NCI-H2196 (cell line): ENCODE data around the gene SCN1A.
"Not testable (repeated sequence)": the region's sequence is repeated elsewhere in the genome, so short reads cannot be mapped to it uniquely, and the experiment has no call there.

Experiments
- DNase-seq: peaks from one replicate; lab custom pipeline; 2025; ENCODE audit not compliant: unreplicated experiment; lab: John Stamatoyannopoulos, UW

The SCN1A gene

DNA sequence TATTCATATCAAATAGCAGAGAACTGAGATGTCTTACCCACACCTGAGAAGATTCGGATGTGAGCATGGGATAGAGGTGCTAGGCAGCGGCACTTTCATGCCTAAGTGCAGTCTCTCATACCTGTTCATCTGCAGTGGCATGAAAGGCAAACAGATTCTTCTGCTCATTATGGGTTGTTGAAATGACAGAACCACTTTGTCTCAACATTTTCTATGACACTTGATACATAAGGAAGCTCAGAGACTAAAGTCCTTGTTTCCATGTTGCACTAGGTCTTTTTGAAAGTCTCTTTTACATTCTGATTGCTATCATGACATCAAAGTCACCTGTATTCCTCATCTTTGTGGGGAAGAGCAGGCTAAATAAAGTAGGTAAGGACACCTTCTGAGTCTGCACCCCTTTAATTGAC lies 8.0 kb upstream of the SCN1A start:
- DNase-seq = no peak

DNA sequence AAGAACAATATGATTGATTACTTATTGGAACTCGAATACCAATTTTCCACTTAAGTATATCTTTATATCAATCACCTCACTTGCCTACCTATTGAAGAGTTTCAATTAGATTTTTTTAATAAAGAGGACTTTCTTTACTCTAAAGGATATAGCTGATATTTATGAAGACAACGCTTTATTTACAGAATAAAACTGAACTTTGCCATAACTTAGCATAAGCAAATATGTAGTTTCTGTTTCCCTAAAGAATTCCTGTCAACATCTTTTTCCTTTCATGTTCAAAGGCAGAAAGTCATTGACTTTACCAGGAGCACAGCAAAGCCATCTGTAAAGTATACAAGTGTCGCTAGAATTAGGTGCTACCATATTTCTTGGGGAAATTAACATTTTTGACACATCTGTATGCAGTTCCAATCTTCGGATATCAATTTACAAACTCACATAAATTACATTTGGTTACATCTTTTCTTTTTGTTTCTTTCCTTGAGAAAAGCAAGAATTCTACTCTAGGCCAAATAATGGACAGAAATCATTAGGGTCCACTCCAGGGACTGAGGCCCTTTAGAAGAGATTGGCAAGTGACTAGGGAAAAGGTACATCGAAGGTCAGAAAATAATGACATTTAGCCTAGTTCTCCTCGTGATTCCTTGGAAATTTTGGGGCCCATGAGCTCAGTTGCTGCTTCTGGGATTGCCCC lies 7.5 kb upstream of the SCN1A start:
- DNase-seq = no peak

DNA sequence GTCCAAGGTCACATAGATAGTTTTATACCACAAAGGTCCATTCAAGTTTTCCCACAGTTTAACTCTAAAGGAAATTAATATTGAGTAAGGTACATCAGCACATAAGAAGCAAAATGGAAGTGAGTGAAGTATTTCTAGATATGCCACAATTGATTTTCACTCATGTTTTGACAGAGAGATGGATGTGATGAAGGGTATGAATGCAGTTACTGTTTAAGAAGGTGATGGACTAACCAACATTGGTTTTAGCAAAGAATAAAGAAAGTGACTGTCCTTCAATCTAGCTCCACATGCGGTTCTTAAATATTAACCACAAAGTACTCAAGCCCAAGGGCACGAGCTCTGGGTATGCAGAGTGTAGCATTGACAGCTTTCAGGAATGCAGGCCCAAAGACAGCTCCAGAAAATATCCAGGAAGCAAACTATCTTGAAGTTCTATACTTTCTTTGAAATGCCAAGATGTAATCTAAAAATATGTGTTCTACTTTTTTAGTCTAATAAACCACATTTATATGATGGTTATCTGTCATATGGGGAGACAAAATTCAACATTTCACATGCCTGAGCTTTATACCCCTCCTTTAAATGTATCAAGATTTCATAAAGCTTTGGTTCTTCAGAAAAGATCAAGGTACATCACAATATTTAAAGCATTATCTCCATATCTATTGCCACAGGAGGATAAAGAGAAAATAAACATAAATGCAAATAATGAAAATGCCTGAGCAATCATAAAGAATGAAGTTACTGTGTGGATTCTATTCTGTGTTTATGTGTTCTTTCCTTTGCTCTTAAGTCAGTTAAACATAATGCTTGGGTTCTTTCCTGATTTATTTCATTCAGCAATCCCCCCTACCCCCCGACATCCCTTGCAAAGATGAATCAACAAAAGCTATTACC lies 6.7 kb upstream of the SCN1A start:
- no peak for DNase-seq

DNA sequence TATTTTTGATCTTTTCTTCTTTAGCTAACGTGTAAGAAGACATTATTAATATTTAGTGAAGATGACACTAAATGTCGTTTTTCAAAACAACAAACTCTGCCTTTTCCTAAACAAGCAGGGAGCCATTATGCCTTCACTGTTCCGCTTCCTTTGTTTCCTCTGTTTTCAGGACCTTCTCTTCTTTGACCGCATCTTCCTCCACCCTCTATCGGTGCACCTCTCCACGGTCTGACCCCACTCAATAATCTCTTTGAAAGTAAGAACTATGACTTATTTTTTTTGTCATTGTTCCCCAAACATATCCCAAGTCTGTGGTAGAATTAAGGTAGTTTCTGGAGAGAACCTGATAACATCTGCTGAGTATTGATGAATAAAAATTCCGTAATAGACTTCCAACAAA lies 5.8 kb upstream of the SCN1A start:
- no peak for DNase-seq

DNA sequence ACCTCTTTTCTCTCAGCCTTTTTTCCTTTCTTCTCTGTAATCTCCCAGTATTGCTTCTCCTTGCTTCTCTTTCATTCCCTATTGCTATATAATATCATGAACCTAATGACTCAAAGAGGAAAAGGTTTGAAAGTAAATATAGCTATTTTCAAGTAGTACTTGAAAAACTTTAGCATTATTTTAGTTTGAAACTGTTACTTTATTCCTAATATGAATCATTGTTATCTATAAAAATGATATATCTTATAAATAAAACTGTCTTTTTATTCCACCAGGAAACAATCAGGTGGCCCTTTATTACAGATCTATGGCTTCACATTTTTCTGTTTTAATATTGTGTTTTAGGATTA lies 311 bp upstream of the SCN1A start:
- no peak for DNase-seq

DNA sequence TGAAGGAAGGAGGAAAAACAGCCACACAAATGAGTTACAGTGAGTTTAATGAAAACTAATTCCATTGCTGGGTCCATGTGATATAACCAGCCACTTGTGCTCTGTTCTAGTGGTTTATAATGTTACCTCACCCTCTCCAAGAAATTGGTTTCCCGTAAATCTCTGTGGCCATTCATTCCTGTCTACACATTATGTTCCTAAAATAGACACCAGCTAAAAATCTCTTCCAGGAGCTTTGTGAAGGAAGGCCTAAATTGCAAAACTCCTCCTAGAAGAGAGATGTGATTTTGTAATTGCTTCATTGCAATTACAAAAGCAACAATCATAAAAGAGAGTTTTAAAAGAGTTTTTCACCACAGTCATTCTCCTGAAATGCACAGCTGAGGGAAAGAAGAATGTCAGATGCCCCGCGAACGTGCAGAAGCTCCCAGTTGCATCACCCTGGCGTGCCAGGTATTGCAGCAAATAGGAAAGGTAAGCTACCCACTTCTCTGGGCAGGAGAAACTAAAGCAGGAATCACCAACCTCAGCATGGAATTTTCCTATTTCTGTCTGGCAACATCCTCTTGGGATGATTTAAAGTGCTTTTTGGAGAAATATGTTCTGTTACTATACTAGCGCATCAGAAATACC lies 1.7 kb downstream of the SCN1A start:
- DNase-seq = no peak

DNA sequence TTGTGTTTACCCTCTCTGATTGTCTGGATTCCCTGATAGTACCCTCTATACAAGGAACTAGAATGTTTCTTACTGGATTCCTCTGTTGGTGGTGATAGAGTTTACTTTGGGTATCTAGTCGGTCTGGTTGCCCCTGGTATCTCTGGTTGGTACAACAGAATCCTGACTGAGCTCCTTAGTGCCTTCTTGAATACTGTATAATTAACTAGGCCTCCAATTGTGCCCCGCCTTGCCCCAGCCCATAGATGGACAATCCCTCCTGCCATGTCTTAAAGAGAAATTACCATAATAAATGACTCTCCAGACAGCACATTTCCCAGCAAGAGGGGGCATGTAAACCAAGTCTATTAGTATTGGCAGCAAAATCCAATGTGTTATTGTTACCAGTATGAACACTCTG lies 2.3 kb downstream of the SCN1A start:
- DNase-seq = no peak

DNA sequence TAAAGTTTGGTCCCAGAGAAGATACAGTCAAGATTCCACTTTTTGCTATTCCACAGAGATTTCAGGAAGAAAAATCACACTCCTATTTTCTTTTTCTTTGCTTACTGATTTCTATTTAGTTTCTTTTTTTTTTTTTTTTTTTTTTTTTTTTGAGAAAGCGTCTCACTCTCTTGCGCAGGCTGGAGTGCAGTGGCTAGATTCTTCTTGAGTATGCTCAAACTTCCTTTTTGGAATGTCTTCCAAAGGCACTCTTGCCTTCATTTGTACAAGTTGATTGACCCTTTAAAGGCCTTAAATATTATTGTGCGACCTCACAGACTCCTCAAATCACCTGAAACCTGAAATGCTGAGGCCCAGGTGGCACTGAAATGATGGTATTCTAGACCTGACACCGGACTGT lies 9.6 kb downstream of the SCN1A start:
- no peak for DNase-seq

DNA sequence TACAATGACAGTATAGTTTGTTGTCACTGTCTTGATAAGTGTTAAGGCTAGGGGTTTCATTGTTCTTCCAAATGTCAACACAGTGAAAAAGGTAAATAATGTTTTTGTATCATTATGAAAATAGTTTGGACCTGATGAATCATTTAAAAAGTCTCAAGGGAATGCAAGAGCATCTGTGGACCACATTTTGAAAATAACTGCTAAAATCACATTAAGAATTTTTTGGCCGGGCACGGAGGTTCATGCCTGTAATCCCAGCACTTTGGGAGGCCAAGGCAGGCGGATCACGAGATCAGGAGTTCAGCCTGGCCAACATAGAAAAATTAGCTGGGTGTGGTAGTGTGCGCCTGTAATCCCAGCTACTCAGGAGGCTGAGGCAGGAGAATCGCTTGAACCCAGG lies 10.3 kb downstream of the SCN1A start:
- no peak for DNase-seq

DNA sequence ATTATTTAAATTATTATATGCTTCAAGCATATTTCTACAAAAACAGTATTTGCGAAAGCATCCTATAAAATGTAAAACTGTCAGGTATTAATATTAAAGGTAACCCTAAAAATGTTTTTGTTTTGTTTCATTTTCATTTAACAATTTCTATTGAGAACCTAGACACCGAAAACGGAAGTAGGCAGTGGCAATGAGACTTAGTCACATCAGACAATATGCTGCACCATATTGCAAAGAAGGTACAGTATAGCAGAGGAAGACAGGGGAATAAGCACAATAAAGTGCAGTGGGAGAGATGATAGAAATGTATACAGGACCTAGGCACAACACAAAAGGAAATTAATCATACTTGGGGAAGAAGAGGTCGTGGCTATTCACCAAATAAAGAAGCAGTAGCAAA lies 12.2 kb downstream of the SCN1A start:
- no peak for DNase-seq

DNA sequence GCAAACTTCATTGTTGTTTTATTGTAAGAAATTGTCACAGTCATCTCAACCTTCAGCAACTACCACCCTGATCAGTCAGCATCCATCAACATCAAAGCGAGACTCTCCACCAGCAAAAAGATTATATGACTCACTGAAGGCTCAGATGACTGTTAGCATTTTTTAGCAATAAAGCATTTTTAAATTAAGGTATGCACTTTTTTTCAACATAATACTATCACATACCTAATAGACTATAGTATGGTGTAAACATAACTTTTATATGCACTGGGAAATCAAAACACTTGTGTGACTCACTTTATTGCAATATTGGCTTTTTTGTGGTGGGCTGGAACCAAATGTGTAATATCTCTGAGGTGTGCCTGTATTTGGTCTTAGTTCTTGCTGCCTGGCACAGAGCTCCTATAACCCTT lies 15.6 kb downstream of the SCN1A start:
- no peak for DNase-seq

DNA sequence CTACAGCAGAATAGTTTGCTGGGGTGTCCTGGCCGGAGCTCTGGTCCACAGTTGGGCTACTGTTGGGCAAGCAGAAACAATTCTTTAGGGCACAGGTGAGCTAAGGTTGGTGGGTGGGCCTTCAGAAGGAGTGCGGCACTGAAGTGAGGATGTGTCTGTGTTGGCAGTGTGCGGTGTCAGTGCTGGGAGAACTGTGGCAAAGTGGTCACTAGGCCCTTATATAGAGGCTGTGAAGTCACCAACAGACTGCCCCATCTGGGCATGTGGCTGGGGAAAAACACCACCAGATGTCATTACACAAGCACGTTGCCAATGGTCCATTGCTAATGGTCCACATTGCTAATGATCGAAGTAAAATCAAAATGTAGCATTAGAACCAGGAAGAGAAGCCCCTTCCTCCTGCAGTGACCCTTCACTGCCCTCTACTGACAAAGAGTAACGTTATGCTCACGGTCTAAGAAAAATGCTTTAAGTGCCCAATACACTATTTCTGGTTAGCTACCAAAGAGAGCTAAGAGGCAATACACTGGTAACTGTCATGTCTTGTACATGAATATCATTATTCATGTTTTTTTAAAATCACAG lies 21.3 kb downstream of the SCN1A start:
- no peak for DNase-seq

DNA sequence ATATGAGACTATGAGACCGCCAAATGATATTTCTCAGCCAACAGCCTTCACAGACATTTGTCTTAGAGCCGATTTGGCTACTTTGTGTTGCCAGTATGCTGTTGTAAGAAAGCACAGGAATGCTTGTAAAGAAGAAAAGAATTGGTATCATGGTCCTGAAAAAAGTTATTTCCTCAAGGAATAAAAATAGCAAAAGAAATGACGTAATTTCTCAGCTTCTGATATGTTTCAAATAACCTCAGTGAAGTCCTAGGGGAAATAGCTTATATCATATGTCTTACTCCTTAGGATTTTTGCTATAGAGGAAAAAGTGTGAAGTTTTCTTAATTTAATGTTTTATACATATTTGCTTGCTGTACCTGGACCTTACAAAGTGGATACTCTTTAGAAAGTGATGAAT lies 23.0 kb downstream of the SCN1A start:
- DNase-seq = no peak

DNA sequence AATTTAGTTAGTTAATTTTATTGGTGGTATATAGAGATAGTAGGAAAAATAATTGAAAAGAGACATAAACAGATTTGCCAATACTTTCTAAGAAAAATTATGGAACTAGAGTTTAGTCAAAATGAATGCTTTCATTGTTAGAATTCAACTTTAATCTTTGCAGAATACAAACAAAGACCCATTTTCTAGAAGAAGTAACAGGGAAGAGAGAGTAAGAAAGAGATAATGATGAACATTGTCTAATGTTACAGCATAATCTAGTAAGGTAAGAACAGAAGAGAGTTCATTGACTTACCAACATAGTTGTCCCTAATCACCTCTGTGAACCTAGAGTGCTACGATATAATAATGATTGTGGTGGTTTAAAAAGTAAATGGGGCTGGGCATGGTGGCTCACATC lies 23.7 kb downstream of the SCN1A start:
- DNase-seq = no peak

DNA sequence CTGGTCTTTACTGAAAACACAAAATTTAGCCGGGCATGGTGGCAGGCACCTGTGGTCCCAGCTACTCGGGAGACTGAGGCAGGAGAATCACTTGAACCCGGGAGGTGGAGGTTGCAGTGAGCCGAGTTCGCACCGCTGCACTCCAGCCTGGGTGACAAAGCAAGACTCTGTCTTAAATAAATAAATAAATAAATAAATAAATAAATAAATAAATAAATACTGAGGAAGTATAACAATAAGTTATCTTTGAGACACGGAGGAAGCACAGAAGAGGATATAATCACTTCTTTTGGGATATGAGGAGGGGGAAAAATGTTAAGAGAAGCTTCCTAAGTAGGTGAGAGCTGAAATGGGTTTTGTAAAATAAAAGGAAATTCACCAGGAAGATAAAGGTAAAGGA lies 24.5 kb downstream of the SCN1A start:
- DNase-seq = not testable (repeated sequence)

DNA sequence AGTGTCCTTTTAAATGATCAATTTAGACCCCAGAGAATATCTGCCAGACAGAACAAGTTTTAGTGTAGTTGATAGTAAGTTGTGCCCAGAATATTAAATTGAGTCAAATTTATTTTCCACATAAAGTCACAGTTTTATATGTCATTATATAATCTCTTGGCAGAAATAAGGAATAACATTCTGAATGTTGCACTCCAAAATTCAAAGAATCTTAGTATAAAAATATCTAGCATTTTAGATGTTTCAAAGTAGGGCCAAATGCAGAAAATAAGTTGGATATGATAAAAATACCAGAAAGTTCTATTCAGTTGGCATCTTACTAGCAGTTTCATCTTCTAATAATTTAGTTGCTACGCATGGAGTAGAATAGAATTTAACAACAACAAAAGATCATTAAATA lies 33.5 kb downstream of the SCN1A start:
- DNase-seq = no peak

DNA sequence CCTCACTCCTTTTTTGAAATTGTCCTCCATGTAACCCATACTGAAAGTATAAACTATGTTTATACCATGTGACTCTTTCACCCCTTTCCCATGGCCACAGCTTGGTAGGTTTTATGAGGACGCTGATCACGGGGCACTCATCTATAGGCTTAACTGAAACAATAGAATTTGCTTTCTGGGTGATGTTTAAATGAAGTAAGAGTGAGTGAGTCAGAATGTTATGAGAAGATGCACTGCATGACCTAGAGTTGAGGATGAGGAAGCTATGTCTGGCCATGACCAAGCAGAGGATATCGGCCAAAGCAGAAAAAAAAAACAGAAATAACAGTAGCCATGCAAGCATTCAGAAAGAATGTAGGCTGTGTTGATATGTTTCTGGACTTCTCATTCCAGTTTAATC lies 34.9 kb downstream of the SCN1A start:
- no peak for DNase-seq

DNA sequence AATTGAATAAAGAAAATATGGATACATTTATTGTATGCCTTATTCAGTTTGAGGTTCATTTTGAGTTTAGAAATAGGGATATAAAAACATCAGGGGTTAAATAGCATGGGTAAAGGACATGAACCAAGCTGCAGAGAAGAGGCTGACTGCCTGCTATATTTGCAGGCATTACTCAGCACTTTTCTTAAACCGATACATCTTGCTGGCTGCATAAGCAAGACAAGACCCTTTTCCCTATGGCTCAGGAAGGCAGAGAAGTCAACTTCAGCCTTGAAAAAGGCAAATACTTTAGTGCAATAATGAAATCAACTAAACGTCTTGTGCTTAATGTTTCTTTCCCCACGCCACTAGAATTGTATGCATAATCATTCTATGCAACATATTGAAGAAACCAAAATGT lies 36.4 kb downstream of the SCN1A start:
- no peak for DNase-seq

DNA sequence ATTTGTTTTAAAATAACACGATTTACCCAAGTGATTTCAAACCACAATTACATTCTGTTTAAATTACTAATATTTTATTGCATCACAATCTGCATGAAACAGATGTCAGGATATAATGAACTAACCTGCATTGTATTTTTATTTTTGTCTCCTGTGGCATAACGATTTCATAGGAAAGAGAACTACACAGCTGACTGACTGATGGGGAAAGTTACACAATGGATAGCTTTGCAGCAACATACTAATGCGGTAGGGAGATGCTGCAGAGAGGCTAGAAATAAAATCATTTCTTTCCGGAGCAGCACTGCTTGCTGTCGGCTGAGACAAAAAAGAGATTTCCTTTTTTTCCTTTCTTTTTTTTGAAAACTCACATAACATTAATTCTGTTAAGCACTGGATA lies 36.9 kb downstream of the SCN1A start:
- DNase-seq = no peak

DNA sequence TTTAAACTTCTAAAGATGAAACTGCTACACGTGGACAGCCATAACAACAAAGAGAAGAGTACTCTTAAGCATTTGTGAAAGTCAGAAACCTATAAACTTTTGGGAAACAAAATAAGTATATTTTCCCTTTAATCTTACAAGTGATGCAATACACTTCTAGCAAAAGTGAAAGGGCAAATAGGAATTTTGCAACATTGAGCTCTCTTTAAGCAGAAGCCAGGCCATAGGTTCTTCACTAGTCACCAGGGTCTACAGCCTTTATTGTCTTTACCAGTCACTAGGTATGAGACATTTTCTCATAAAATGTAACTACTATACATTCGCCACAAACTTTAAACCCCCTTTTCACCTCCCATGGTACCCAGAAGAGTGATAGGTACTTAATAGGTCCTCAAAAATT lies 37.5 kb downstream of the SCN1A start:
- no peak for DNase-seq

DNA sequence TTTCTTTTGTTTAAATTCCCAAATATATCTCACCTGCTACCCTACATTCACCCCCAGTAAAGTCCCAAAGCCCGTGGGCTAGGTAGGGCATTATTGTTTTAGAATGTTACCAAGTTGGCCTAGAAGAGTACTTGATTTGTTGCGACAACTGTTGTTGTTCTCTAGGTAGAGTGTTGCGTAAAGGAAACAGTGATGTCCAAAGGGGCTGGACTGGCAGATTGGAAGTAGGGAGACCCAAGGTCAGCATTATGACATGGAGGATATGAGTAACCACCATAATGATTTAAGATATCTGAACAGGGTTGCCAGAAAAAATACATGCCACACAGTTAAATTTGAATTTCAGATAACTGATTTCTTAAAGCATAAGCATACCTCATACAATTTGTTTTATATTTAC lies 39.2 kb downstream of the SCN1A start:
- DNase-seq = no peak

DNA sequence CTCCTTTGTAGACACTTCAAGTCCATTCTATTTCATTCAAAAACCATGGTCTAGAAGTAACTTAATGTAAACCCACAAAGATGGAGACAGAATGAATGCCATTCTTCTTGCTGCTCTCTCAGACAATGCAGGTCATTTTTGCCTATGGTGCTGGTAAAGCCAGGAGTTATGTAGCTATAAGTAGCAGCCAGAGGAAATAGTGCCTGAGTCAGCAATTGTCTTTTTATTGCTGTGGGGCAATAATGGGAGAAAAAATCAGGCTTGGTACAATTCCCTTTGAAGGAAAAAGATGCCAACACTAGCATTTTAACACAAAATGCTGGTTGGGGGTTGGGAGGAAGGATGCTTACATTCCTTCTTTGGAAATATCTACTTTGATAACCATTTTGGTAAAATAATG lies 43.5 kb downstream of the SCN1A start:
- DNase-seq = no peak
